GM21526 (cell line): Measurements from ENCODE around the gene RELA.

Experiments used
- ATAC-seq: cut with Tn5 transposase; IDR thresholded peaks from one replicate; pipeline ENCODE4 v1.9.1; 2021; ENCODE audit warnings: moderate library complexity; ENCODE audit not compliant: unreplicated experiment, low FRiP score

RELA gene

DNA sequence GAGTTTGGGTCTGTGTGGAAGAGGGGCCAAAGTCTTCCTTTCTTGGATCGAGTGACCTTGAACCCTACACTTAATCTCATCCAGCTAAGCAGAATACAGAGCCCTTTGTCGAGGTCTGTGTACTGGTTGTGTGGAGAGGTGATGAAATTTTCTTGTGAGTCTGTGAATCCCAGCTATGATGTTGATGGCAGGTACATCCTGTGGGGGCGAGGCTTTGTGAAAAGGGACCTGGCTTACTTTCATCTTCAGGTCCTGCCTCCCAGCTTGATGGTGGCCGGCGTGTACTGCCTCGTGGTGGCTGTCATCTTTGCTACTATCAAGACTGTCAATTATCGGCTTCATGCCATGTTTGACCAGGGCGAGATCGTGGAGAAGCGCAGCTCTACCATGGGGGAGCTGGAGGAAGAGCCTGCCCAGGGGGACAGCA, 46.1 kb downstream of the RELA start:
- ATAC-seq, result no peak

DNA sequence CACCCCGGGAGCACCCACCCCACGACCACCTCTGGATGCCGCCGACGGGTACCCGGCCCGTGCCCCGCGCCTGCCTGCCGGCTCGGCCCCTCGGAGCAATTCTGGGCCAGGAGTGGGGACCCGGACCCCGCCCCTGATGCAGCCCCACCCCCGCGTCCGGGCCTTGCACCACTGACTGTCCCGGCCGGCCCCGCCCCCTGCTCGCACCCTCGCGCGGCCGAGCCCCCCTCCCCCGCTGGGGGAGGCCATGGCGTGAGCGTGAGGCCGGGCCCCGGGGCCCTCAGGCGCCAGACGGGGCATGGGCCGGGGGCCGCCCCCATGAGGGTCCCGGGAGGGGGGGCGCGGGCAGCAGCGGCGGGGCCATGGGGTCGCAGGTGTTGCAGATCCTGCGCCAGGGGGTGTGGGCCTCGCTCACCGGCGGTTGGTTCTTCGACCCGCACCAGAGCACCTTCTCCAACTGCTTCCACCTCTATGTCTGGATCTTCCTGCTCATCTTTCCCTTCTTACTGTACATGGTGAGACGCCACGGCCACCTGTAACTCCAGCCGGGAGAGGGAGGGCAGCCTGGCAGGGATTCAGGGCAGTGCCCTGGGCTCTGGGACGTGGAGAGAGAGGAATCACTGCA, 46.7 kb downstream of the RELA start:
- ATAC-seq, result peak; percentile 1

- peak; percentile 68 for ATAC-seq
Measured at GRCh38 chr11:65615229-65615949, 47.3 kb downstream of the RELA start, which contains the start of gene PCNX3. Gene PCNX3 (plus strand): TSS chr11:65615776. CDS start chr11:65616312, 536 bp downstream.

- ATAC-seq, result no peak
Measured at GRCh38 chr11:65613091-65613928, 49.4 kb downstream of the RELA start.

DNA sequence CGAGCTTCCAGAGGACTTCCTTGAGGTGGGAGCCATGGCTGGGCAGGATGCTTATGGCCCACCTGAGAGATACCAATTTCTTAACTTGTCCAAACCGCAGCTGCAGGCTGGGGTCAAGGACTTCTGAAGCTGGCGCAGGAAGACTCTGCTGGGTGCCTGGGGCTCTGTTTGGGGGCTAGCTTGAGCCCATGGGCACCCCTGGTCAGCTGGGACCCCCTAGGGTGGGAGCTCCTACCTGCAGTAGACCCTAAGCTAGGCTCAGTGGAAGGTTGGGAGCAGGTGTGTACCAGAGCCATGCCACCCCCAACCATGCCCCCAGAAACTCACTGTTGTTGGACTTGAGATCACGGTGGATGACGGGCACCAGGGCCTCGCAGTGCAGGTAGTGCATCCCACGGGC, 50.0 kb downstream of the RELA start:
- no peak for ATAC-seq

GRCh38 chr11:65611758-65612603, 50.7 kb downstream of the RELA start:
- no peak for ATAC-seq

GRCh38 chr11:65611028-65611757, 51.5 kb downstream of the RELA start:
- no peak for ATAC-seq

DNA sequence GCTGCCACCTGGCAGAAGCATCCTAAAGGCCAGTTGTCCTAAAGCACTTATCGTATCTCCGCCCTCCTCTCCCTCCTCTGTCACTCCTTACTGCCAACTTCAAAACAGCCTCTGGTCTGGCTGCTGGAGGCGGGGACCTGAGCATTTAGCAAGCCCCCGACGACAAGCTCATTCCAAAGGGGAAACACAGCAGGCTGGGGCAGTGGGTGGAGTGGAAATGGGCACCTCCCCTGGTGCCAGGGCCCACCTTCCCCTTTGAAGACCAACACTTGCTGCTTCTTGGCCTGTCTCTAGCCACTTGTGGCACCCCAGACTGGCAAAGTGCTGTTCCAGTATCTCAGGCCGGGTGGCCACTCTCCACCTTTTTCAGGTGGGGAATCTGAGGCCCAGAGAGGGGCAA, 52.3 kb downstream of the RELA start:
- no peak for ATAC-seq

DNA sequence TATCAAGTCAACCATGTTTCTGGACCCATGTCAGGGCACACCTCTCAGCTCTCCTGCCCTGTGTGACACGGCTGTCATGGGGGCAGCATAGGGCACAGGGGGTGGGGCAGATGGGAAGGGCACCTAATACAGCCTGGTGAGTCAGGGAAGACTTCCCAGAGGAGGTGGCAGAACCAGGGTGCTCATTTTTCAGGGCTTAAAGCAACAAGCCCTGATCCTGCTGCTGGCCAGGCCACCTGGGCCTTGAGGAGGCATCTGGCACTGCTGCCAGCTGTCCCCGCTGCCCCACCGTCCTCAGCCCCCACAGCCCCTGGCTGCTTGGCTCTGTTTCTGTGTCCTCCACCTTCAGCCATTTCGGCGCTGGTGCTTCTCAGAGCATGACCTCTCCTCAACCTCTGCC, 53.1 kb downstream of the RELA start:
- no peak for ATAC-seq

GRCh38 chr11:65609229-65609628, 53.5 kb downstream of the RELA start:
- no peak for ATAC-seq

GRCh38 chr11:65607614-65608426, 54.9 kb downstream of the RELA start:
- ATAC-seq, result no peak

- no peak for ATAC-seq
Measured at GRCh38 chr11:65606876-65607613, 55.7 kb downstream of the RELA start.

DNA sequence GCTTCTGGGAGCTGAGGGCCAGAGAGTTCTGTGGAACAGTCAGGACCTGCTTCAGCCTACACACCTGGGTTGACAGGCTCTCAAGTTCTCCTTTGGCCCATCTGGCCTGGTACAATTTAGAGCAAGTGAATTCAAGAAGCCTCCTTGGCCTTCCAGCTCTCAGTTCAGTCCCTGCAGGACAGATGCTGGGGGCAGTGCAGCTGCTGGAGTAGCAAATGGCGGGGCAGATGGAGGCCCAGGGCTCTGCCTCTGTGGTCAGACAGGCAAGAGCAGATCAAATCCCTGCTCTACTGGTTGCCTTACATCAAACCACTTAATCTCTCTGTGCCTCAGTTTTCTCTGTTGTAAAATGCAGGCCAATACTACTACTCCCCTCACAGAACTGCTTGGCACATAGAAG, 58.5 kb downstream of the RELA start:
- ATAC-seq, result no peak
